ENCODE data around the gene RIPPLY1. TPM values are rescaled to one million over a fixed set of nuclear protein-coding genes. Genes with fewer than 3 reads are reported as not detected.

The RIPPLY1 gene
- total RNA-seq, 1 donor from 2014 or later, result not detected

- H3K4me3 ChIP-seq (ENCODE audit: low read depth, low read length), result no peak overlapping the region
- TF ChIP-seq CTCF (conservative IDR thresholded peaks at IDR 0.05; ENCODE audit: low read depth, low read length), result peak; percentile 56
- no peak for DNase-seq (ENCODE audit: low read depth)
These were observed 40.0 kb downstream of the RIPPLY1 start for GRCh38 chrX:106862972-106863688.

Other genes with a start within 250 kb of the RIPPLY1 start
- 0.36 and 1.2 TPM in 2 replicates for gene RNF128, start 176.6 kb downstream of the RIPPLY1 start, total RNA-seq
- gene TBC1D8B, start 100.7 kb downstream of the RIPPLY1 start, total RNA-seq, result 1.2 and 1.7 TPM in 2 replicates
- gene CLDN2, start 17.1 kb upstream of the RIPPLY1 start, total RNA-seq, result 0.06 TPM in 1 of 2 replicates, not detected in the other
- 9.8 and 11.1 TPM in 2 replicates for gene MORC4, start 96.9 kb upstream of the RIPPLY1 start, total RNA-seq
- gene RBM41, start 215.5 kb upstream of the RIPPLY1 start, total RNA-seq, result 7.6 and 12.1 TPM in 2 replicates